ENCODE results near the gene TSEN2.
"Not testable (repeated sequence)": the region's sequence is repeated elsewhere in the genome, so short reads cannot be mapped to it uniquely, and the experiment has no call there.

TSEN2 gene

DNA sequence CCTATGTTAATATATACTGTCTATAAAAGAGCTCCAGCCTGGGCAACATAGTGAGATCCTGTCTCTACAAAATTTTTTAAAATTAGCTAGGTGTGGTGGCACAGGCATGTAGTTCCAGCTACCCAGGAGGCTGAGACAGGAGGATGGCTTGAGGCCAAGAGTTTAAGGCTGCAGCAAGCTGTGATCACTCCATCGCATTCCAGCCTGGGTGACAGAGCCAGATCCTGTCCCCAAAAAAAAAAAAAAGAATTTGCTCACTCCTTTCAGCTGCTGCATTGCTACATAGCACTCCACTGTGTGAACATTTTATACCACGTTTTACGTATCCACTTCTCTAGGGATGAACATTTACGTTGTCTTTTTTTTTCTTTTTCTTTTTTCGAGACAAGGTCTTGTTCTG lies 6.0 kb upstream of the TSEN2 start:
- in situ Hi-C loops (cut with HindIII; ENCODE audit: low sequenced_read_pairs), result no loop called here
- no peak overlapping the region for H3K4me3 ChIP-seq (ENCODE audit: low read depth, low read length)
- no peak for DNase-seq (ENCODE audit: low read depth, low spot score)
- TF ChIP-seq, protein P1, sequence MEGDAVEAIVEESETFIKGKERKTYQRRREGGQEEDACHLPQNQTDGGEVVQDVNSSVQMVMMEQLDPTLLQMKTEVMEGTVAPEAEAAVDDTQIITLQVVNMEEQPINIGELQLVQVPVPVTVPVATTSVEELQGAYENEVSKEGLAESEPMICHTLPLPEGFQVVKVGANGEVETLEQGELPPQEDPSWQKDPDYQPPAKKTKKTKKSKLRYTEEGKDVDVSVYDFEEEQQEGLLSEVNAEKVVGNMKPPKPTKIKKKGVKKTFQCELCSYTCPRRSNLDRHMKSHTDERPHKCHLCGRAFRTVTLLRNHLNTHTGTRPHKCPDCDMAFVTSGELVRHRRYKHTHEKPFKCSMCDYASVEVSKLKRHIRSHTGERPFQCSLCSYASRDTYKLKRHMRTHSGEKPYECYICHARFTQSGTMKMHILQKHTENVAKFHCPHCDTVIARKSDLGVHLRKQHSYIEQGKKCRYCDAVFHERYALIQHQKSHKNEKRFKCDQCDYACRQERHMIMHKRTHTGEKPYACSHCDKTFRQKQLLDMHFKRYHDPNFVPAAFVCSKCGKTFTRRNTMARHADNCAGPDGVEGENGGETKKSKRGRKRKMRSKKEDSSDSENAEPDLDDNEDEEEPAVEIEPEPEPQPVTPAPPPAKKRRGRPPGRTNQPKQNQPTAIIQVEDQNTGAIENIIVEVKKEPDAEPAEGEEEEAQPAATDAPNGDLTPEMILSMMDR (IDR thresholded peaks at IDR 0.05; ENCODE audit: low read depth, low read length), result no peak

DNA sequence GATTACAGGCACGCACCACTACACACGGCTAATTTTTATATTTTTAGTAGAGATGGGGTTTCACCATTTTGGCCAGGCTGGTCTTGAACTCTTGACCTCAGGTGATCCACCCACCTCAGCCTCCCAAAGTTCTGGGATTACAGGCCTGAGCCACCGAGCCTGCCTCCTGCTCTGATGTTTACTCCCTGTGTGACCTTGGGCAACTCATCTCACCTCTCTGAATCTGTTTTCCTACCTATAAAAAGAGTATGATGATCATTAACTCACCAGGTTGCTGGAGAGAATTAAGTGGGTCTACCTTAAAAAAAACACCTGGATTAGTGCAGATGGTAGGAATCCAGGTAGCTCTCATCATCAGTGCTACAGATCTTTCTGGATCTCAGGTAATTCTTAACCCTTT lies 5.1 kb upstream of the TSEN2 start:
- DNase-seq (ENCODE audit: low read depth, low spot score); in situ Hi-C loops (cut with HindIII; ENCODE audit: low sequenced_read_pairs); H3K4me3 ChIP-seq (ENCODE audit: low read depth, low read length): not testable (repeated sequence)

DNA sequence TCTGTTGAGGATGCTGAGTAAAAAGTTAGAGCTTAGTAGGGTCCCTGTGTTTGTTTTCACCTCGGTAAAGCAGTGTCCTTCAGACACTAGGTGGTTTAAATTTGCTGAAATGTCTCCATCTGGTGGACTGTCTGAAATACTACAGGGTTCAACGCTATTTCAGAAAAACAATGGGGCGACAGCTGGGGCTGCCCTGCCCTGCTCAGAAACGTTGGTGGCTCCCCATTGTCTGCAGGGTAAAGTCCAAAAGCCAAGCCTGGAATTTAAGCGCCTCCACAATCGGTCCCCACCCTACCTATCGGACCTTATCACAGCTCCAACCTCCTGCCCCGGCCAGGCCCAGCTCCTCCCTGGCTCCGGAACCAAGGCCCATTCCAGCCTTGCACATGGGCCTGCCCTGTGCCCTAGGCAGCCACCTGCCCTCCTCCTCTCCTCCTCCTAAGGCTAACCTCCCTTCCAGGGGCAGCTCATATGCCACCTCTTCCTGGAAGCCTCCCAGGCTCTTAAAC lies 4.3 kb upstream of the TSEN2 start:
- peak; percentile 42 for DNase-seq (ENCODE audit: low read depth, low spot score)
- no peak overlapping the region for H3K4me3 ChIP-seq (ENCODE audit: low read depth, low read length)
- in situ Hi-C loops (cut with HindIII; ENCODE audit: low sequenced_read_pairs), result no loop called here
- TF ChIP-seq, protein P1 (IDR thresholded peaks at IDR 0.05; ENCODE audit: low read depth, low read length), result peak; percentile 51

DNA sequence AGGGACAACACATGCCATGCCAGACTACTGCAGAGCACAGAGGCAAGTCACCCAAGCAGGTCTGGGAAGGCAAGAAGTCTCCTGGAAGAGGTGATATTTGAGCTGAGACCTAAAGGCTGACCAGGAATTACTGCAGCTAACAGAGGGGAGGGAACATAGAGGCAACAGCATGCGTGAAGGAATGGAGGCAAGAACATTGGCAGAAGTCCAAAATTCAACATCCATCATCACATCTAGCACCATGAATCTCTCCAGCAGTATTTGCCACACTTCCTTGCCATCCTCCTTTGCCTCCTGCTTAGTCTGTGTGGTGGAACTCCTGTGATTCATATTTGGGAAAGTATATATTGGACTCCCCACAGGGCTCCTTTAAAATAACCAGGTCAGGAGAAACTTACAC lies 870 bp upstream of the TSEN2 start:
- DNase-seq (ENCODE audit: low read depth, low spot score), result no peak
- peak overlapping the region; percentile 66 for H3K4me3 ChIP-seq (ENCODE audit: low read depth, low read length)
- in situ Hi-C loops (cut with HindIII; ENCODE audit: low sequenced_read_pairs), result no loop called here
- TF ChIP-seq, protein P1 (IDR thresholded peaks at IDR 0.05; ENCODE audit: low read depth, low read length), result no peak

DNA sequence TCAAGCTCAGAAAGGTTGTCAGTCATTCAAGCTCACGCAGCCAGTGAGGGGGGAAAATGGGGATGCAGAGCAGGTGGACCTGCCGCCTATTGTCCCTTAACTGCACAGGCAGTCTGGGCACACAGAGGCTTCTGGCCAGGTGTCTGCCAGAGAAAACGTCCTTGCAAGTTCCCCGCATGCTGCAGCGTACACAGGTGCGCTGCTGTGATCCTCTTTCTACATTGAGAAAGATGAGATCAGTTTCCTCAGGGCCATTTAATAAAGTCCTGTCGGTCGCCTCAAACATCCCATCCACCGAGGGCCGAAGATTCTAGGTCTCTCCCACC lies 445 bp upstream of the TSEN2 start:
- TF ChIP-seq, protein P1 (IDR thresholded peaks at IDR 0.05; ENCODE audit: low read depth, low read length), result no peak
- peak overlapping the region; percentile 66 for H3K4me3 ChIP-seq (ENCODE audit: low read depth, low read length)
- no peak for DNase-seq (ENCODE audit: low read depth, low spot score)
- in situ Hi-C loops (cut with HindIII; ENCODE audit: low sequenced_read_pairs), result no loop called here

DNA sequence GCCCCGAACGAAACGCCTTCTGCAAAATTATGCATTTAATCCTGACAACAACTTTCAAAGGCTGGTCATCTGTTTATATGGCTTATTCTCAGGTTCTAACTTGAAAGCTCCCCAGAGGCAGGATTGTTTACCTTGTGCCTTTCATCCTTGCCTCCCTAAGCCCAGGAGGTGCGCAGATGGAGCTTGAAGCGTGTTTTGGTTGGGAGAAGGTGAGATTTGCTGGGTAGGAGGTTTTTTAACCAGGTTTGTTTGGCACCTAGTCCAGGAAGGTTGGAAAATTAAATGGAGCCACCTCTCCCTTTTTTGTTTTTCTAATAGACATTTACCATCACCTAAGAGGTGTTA lies 675 bp downstream of the TSEN2 start:
- TF ChIP-seq, protein P1 (IDR thresholded peaks at IDR 0.05; ENCODE audit: low read depth, low read length), result no peak
- H3K4me3 ChIP-seq (ENCODE audit: low read depth, low read length), result peak overlapping the region; percentile 66
- in situ Hi-C loops (cut with HindIII; ENCODE audit: low sequenced_read_pairs), result no loop called here
- DNase-seq (ENCODE audit: low read depth, low spot score), result no peak

DNA sequence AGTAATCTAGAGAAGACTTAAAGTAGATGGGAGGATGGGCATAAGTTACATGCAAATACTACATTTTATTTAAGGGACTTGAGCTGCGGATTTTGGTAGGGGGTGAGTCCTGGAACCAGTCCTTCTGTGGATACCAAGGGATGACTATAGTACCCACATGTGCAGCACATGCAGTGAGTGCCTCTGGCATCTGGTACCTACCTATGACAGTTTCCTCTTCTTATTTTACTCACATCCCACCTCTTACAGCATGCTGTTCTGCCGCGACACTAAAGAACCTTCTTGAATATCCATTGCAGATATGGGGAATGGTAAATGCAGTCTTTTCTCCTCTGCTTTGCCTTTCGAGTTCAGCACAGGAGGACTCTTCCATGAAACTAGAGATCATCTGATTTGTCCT lies 1.7 kb downstream of the TSEN2 start:
- in situ Hi-C loops (cut with HindIII; ENCODE audit: low sequenced_read_pairs), result no loop called here
- TF ChIP-seq, protein P1 (IDR thresholded peaks at IDR 0.05; ENCODE audit: low read depth, low read length), result no peak
- no peak for DNase-seq (ENCODE audit: low read depth, low spot score)
- H3K4me3 ChIP-seq (ENCODE audit: low read depth, low read length), result no peak overlapping the region

Measured in astrocyte of the spinal cord (primary cell).